Measurements from ENCODE around the gene ZFHX3.

DNA sequence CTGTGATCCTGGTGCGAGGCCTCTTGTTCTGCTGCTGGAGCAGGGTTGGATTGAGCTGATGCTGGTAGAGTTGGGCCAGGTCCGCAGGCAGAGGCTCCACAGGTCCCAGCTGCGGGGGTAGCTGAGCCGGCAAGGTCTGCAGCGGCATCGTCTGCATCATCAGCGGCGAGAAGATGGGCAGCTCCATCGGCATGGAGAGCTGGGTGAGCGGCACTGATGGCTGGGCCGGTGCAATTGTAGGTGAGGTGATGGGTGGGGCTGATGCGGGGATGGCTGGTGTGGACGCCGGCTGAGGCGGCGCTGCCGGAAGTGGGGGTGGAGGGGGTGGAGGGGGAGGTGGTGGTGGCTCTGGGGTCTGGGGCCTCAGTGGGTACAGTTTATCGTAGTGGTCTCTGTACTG lies 251.7 kb downstream of the ZFHX3 start:
- TF ChIP-seq, protein P1, sequence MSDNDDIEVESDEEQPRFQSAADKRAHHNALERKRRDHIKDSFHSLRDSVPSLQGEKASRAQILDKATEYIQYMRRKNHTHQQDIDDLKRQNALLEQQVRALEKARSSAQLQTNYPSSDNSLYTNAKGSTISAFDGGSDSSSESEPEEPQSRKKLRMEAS (IDR thresholded peaks at IDR 0.05) = no peak
- TF ChIP-seq EP300 (IDR thresholded peaks at IDR 0.05; ENCODE audit: borderline replicate concordance) = no peak
- no peak for TF ChIP-seq TEAD4 (IDR thresholded peaks at IDR 0.05)
- no peak for TF ChIP-seq FOXM1 (IDR thresholded peaks at IDR 0.05; ENCODE audit: borderline replicate concordance, low read depth)
